Right ventricle myocardium inferior (tissue), 1 donor: Measurements from ENCODE around the gene PLEKHA6. TPM values are rescaled to one million over a fixed set of nuclear protein-coding genes. Genes with fewer than 3 reads are reported as not detected.

Experiments used
- ATAC-seq: fragments of 200-7000 bp; cut with Tn5 transposase; one replicate; pipeline ENCODE4 v1.9.1; 2020; ENCODE audit warnings: mild to moderate bottlenecking, moderate library complexity
- DNase-seq: peaks from one replicate; pipeline ENCODE4 v3.0.0; 2021; ENCODE audit errors: missing footprints
- intact Hi-C: fragments of 100-400 bp; cut with DNase I; formaldehyde crosslinking; loops from one replicate; pipeline ENCODE4 v1.11.0; 2022
- total RNA-seq: library from RNA; stranded (reverse); fragmentation: NEBNext Ultra II Directional; extraction: Animal tissue kit (Norgen Biotek cat#: 25700); gene quantifications from one replicate; pipeline ENCODE4 v1.2.1, GENCODE V29; 2021
- donor health status: DM: no; HTN: yes; CAD: no; lungs with severe emphysema.

PLEKHA6 gene
- total RNA-seq, 1 donor from 2014 or later, result 18.7 TPM

- ATAC-seq, result no peak
- intact Hi-C loops, result no loop called here
- no peak for DNase-seq
Observed at GRCh38 chr1:204277563-204278219, 82.0 kb downstream of the PLEKHA6 start.

- intact Hi-C loops, result no loop called here
- ATAC-seq (peak; percentile 38), DNase-seq (no peak)
Observed at GRCh38 chr1:204275695-204276370, 83.9 kb downstream of the PLEKHA6 start.

GRCh38 chr1:204274446-204274845 lies 85.3 kb downstream of the PLEKHA6 start:
- ATAC-seq, result no peak
- intact Hi-C loops, result no loop called here
- no peak for DNase-seq

- intact Hi-C loops, result no loop called here
- no peak for ATAC-seq
- DNase-seq, result no peak
Observed at GRCh38 chr1:204272505-204272904, 87.2 kb downstream of the PLEKHA6 start.

DNA sequence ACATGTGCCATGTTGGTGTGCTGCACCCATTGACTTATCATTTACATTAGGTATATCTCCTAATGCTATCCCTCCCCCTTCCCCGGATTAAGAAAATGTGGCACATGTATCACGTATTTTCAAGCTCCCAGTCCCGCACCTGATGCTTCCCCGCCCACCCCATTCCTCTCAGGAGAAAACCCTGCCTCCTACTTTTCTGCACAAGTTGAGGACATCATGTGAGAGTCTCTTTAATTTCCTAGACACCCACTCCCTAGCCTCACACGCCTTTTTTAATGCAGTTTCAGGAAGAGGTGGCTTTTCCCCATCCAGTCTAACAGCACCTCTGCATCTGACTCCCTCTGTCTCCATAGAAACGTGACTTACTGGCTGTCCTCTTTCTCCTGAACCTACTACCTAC lies 87.8 kb downstream of the PLEKHA6 start:
- intact Hi-C loops, result no loop called here
- no peak for ATAC-seq
- DNase-seq, result no peak

- ATAC-seq (no peak), DNase-seq (no peak)
- intact Hi-C loops, result no loop called here
Observed at GRCh38 chr1:204268101-204268500, 91.6 kb downstream of the PLEKHA6 start.

DNA sequence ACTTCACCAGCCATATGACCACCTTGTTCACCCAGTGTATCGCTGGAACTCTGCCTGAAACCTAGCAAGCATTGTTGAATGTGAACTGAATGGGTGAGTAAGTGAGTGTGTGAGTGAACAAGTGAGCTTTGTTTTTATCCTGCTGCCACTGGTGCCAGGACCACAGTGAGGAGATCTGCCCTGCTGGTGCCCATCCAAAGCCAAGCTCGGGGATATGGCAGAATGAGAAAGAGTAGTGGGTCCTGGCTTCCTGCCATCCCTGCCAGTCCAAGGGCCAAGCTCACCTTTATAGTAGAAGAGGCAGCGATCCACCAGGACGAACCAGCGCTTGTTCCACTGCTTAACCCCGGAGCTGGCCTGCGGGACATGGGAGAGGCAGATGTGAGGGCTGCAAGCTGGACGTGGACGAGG lies 92.5 kb downstream of the PLEKHA6 start:
- intact Hi-C loops, result no loop called here
- no peak for ATAC-seq
- DNase-seq, result no peak

- intact Hi-C loops, result no loop called here
- ATAC-seq, result no peak
Observed at GRCh38 chr1:204266504-204267034, 93.2 kb downstream of the PLEKHA6 start.

GRCh38 chr1:204265665-204266064 lies 94.1 kb downstream of the PLEKHA6 start:
- intact Hi-C loops, result no loop called here
- DNase-seq, result no peak
- peak; percentile 72 for ATAC-seq

More at GRCh38 chr1:204266504-204267034, 93.2 kb downstream of the PLEKHA6 start:
- DNase-seq, result no peak

- intact Hi-C loops, result no loop called here
- DNase-seq (no peak), ATAC-seq (no peak)
Observed at GRCh38 chr1:204264805-204265204, 94.9 kb downstream of the PLEKHA6 start.

DNA sequence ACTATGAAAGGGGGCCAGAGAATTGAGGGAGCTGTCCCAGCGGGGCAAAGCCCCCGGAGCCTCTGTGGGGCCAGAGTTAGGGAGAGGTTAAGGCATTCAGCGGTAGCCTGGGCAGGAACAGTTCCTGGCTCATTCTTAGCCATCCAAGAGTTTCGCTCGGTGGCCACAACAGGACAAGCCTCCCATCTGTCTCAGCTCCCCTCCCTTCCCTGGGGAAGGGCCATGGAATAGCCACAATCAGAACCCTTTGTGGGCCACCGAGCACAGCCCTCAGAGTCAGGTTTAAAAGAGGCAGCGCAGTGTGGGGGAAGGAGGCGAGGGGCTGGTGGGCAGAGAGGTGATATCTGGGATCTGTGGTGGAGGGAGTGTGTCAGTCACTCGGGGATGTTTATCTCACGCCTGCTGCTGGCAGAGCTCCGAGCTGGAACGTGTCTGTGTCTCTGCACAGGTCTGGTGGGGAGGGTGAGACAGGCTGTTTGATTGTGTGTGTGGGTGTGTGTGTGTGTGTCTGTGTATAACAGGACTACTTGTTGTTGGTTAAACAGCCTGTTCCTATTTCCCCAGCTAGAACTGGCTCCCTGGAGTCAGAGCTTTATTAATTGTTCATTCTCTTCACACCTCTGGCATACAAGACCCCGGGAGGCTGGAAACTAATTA lies 96.3 kb downstream of the PLEKHA6 start:
- ATAC-seq (peak; percentile 31), DNase-seq (no peak)
- intact Hi-C loops, result no loop called here

GRCh38 chr1:204262506-204263253 lies 97.0 kb downstream of the PLEKHA6 start:
- DNase-seq (no peak), ATAC-seq (no peak)
- intact Hi-C loops, result no loop called here

DNA sequence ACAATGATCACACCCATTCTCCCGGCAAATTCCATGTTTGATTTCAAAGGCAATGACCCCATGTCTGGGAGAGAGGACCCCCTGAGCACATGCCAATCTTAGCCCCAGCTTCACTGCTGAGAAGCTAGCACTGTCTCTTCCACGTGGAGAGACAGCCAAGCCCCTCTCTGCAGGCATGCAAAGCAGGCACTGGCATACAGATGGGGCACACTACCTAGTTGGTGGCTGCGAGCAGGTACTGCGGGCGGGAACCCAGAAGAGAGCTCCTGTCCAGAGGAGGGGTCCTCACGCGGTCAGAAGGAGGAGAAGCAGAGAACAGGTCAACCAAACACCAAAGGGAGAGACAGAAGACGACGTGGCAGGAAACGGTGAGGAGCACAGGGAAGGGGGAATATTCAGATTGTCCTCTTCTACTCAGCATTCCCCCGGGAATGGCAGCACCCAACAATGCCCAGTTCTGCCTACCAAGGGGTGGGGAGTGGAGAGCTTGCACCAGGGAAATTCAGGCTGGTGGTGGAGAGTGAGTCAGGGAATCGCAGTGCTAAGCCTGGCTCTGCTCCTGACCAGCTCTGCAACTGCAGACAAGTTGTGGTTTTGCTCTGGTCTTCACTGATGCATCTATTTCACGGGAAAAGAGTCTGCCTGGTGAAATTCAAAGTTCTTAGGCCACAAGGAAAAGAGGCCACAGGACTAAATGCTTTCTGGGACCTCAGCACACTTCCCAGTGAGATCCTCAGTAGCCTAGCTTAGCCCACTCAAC lies 97.8 kb downstream of the PLEKHA6 start:
- ATAC-seq, result no peak
- DNase-seq, result no peak
- intact Hi-C loops, result no loop called here

GRCh38 chr1:204261266-204261665 lies 98.5 kb downstream of the PLEKHA6 start:
- DNase-seq (no peak), ATAC-seq (no peak)
- intact Hi-C loops, result no loop called here

- DNase-seq (no peak), ATAC-seq (no peak)
- intact Hi-C loops, result no loop called here
Observed at GRCh38 chr1:204260601-204261197, 99.0 kb downstream of the PLEKHA6 start.

DNA sequence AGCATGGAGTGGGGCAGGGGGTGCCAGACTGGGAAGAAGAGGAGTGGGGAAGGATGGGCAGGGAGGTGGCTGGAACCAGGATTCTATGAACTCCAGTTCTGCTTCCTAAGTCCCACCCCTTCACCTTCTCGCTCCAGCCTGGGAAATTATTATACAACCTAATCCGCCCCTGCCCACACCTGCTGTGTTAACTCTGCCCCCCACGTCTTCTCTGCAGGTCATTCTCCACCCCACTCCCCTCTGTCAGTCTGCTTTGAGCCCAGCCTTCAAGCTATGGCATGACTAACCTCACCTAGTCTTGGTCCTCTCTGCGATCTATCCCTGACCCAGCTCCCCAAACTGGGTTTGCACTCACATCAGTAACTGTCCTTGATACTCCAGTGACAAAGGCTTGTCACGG lies 99.9 kb downstream of the PLEKHA6 start:
- intact Hi-C loops, result no loop called here
- DNase-seq (no peak), ATAC-seq (no peak)

- intact Hi-C loops, result no loop called here
- ATAC-seq (no peak), DNase-seq (no peak)
Observed at GRCh38 chr1:204259196-204259595, 100.5 kb downstream of the PLEKHA6 start.
